GM21786 (cell line): ENCODE data around the gene HRH1.
"Not testable (repeated sequence)": the region's sequence is repeated elsewhere in the genome, so short reads cannot be mapped to it uniquely, and the experiment has no call there.

ENCODE experiments used
- ATAC-seq: cut with Tn5 transposase; IDR thresholded peaks from one replicate; pipeline ENCODE4 v1.9.1; 2021; ENCODE audit not compliant: unreplicated experiment

HRH1 gene

GRCh38 chr3:11140713-11141104, 13.6 kb upstream of the HRH1 start:
- ATAC-seq: peak; percentile 15

GRCh38 chr3:11143476-11143875, 10.8 kb upstream of the HRH1 start:
- ATAC-seq: no peak

- ATAC-seq: no peak
These were observed 9.3 kb upstream of the HRH1 start for GRCh38 chr3:11144996-11145395.

- ATAC-seq: no peak
These were observed 8.4 kb upstream of the HRH1 start for GRCh38 chr3:11145888-11146287.

GRCh38 chr3:11146773-11147660, 7.3 kb upstream of the HRH1 start:
- ATAC-seq: no peak

- no peak for ATAC-seq
These were observed 4.0 kb upstream of the HRH1 start for GRCh38 chr3:11150256-11150655.

GRCh38 chr3:11152301-11152700, 2.0 kb upstream of the HRH1 start:
- ATAC-seq: no peak

GRCh38 chr3:11154953-11155325, 646 bp downstream of the HRH1 start:
- ATAC-seq: no peak

- no peak for ATAC-seq
These were observed 1.2 kb downstream of the HRH1 start for GRCh38 chr3:11155341-11156025.

GRCh38 chr3:11156026-11156410, 1.7 kb downstream of the HRH1 start:
- no peak for ATAC-seq

GRCh38 chr3:11157421-11157820, 3.1 kb downstream of the HRH1 start:
- ATAC-seq: no peak

GRCh38 chr3:11159421-11159904, 5.2 kb downstream of the HRH1 start:
- no peak for ATAC-seq

- no peak for ATAC-seq
These were observed 7.4 kb downstream of the HRH1 start for GRCh38 chr3:11161666-11162065.

- no peak for ATAC-seq
These were observed 8.4 kb downstream of the HRH1 start for GRCh38 chr3:11162401-11163345.

GRCh38 chr3:11164607-11165006, 10.3 kb downstream of the HRH1 start:
- no peak for ATAC-seq

- ATAC-seq: no peak
These were observed 11.2 kb downstream of the HRH1 start for GRCh38 chr3:11165476-11165875.

GRCh38 chr3:11166807-11167400, 12.6 kb downstream of the HRH1 start:
- not testable (repeated sequence) for ATAC-seq

- ATAC-seq: no peak
These were observed 13.3 kb downstream of the HRH1 start for GRCh38 chr3:11167590-11167989.

GRCh38 chr3:11168406-11168805, 14.1 kb downstream of the HRH1 start:
- ATAC-seq: no peak

- ATAC-seq: no peak
These were observed 14.8 kb downstream of the HRH1 start for GRCh38 chr3:11168881-11169805.
